ENCODE results near the gene SORT1.

DNA sequence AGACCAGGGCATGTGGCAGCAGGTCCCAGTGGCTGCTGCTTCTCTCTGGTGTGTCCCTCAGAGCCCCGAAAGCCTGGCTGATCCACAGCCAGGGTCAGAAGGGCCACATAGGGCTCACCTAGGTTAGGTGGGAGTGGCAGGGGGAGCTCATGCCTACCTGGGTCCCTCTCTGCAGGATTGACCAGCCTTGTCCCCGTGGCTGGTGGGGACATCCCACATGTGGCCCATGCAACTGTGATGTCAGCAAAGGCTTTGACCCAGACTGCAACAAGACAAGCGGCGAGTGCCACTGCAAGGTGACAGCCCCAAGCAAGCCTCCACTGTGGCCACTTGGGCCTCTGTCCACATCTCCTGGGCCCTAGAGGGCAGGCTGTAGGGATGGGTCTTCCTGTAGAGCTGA, 132.7 kb downstream of the SORT1 start:
- TF ChIP-seq, protein P1, sequence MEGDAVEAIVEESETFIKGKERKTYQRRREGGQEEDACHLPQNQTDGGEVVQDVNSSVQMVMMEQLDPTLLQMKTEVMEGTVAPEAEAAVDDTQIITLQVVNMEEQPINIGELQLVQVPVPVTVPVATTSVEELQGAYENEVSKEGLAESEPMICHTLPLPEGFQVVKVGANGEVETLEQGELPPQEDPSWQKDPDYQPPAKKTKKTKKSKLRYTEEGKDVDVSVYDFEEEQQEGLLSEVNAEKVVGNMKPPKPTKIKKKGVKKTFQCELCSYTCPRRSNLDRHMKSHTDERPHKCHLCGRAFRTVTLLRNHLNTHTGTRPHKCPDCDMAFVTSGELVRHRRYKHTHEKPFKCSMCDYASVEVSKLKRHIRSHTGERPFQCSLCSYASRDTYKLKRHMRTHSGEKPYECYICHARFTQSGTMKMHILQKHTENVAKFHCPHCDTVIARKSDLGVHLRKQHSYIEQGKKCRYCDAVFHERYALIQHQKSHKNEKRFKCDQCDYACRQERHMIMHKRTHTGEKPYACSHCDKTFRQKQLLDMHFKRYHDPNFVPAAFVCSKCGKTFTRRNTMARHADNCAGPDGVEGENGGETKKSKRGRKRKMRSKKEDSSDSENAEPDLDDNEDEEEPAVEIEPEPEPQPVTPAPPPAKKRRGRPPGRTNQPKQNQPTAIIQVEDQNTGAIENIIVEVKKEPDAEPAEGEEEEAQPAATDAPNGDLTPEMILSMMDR (IDR thresholded peaks at IDR 0.05) = no peak
- TF ChIP-seq, protein P2, sequence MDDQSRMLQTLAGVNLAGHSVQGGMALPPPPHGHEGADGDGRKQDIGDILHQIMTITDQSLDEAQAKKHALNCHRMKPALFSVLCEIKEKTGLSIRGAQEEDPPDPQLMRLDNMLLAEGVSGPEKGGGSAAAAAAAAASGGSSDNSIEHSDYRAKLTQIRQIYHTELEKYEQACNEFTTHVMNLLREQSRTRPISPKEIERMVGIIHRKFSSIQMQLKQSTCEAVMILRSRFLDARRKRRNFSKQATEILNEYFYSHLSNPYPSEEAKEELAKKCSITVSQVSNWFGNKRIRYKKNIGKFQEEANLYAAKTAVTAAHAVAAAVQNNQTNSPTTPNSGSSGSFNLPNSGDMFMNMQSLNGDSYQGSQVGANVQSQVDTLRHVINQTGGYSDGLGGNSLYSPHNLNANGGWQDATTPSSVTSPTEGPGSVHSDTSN (IDR thresholded peaks at IDR 0.05) = no peak
- TF ChIP-seq, protein P3, sequence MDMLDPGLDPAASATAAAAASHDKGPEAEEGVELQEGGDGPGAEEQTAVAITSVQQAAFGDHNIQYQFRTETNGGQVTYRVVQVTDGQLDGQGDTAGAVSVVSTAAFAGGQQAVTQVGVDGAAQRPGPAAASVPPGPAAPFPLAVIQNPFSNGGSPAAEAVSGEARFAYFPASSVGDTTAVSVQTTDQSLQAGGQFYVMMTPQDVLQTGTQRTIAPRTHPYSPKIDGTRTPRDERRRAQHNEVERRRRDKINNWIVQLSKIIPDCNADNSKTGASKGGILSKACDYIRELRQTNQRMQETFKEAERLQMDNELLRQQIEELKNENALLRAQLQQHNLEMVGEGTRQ (IDR thresholded peaks at IDR 0.05; ENCODE audit: borderline replicate concordance, low read depth, low read length) = no peak
- TF ChIP-seq SMC3 (IDR thresholded peaks at IDR 0.05; ENCODE audit: low read depth, low read length) = no peak
- no peak for TF ChIP-seq EP300 (IDR thresholded peaks at IDR 0.05; ENCODE audit: borderline replicate concordance in 1 of 2, low read depth in 1 of 2, low read length in 1 of 2)
- TF ChIP-seq NFIC (IDR thresholded peaks at IDR 0.05; ENCODE audit: borderline replicate concordance) = no peak
- TF ChIP-seq CHD2 (IDR thresholded peaks at IDR 0.05; ENCODE audit: low read length, partially characterized antibody) = no peak
- no peak for TF ChIP-seq EZH2phosphoT487 (IDR thresholded peaks at IDR 0.05; ENCODE audit: borderline replicate concordance, low read depth)
- no peak for TF ChIP-seq RCOR1 (IDR thresholded peaks at IDR 0.05; ENCODE audit: low read length)
- no peak for TF ChIP-seq POLR2AphosphoS5 (IDR thresholded peaks at IDR 0.05; ENCODE audit: low read depth, low read length)
- TF ChIP-seq TCF12 (IDR thresholded peaks at IDR 0.05) = no peak
- TF ChIP-seq GABPA (IDR thresholded peaks at IDR 0.05; ENCODE audit: low read depth) = no peak
- no peak for TF ChIP-seq RFX5 (IDR thresholded peaks at IDR 0.05; ENCODE audit: low read length)
